OCI-LY7 (cell line): ENCODE results near the gene ELN.

Experiments
- CTCF ChIP-seq: fragments of 200-600 bp; sonication (generic); conservative IDR thresholded peaks from 2 replicates; pipeline ENCODE4 v1.5.1; 2014; ENCODE audit warnings: mild to moderate bottlenecking, antibody characterized with exemption, low read length, moderate library complexity, mixed read lengths
- EZH2phosphoT487 ChIP-seq: fragments of 200-600 bp; sonication (generic); IDR thresholded peaks from 2 replicates; pipeline ENCODE4 v1.6.1; 2018; ENCODE audit warnings: low read depth, borderline replicate concordance, mild to moderate bottlenecking, mixed run types, antibody characterized with exemption, low read length, moderate library complexity, mixed read lengths

DNA sequence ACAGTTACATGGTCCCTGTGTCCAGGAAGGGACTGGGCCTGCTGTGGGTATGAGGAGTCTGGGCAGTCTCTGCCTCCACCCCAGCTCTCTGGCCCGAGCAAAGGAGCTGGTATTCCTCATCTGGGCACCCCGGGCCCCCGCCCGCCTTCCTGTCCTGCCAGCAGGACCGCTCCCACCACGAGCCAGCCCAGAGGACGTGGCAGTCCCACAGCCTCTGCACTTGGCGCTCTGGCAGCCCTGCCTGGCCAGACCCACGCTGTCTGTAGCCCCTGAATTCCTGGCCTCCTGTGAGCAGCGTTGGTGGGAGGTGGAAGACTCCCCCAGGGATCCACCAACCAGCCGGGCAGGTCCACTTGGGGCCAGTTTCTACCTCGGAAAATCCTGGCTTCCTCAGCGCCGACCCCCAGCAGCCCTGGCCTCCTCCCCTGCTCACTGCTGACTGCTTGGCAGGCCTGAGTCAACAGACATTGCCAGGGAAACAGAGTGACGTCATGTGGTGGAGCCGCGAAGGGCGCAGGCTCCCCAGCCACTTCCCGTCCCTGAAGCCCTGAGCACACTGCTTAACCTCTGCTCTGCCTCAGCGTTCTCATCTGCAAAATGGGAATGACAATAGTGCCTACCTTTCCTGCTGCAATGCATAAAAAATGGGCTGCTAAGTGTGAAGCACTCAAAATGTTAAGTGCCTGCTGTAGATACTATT, 34.0 kb downstream of the ELN start:
- TF ChIP-seq CTCF, result no peak
- TF ChIP-seq EZH2phosphoT487, result no peak
